H1 (cell line): ENCODE measurements around the gene REG3G. TPM values are rescaled to one million over a fixed set of nuclear protein-coding genes. Genes with fewer than 3 reads are reported as not detected.

Experiments used
- CTCF ChIA-PET: fragments of 300-600 bp; sonication (Branson Sonifier 250); formaldehyde crosslinking; loops from one replicate; lab custom pipeline; 2021; ENCODE audit not compliant: partially characterized antibody; lab: Charles Lee
- POLR2A ChIA-PET: fragments of 300-600 bp; sonication (Branson Sonifier 250); formaldehyde crosslinking; loops from one replicate; lab custom pipeline; 2021; ENCODE audit warnings: inconsistent platforms; ENCODE audit not compliant: partially characterized antibody; lab: Charles Lee
- DNase-seq, 2 experiments: peaks; one replicate each; pipeline versions ENCODE4 v3.0.0 to v3.0.0-alpha.2; 2010 to 2022; ENCODE audit warnings: low spot score in 2 of 2, low read depth in 1 of 2, mixed read lengths in 1 of 2
- FAIRE-seq: peaks from 2 replicates; lab custom pipeline; 2011; peaks lifted over from hg19 to GRCh38; lab: Jason Lieb, UNC
- H2AFZ ChIP-seq: 2 replicates; pipeline ENCODE4 v1.8.1; 2012; ENCODE audit warnings: low read length, inconsistent platforms
- H2AK5ac ChIP-seq: 2 replicates; pipeline ENCODE4 v1.6.1; 2013; ENCODE audit warnings: low read depth, low read length
- H2BK120ac ChIP-seq: replicated peaks from 2 replicates; pipeline ENCODE3; 2013; ENCODE audit warnings: low read depth, low read length, inconsistent platforms
- H2BK12ac ChIP-seq: 2 replicates; pipeline ENCODE4 v1.6.1; 2013; ENCODE audit warnings: low read depth, low read length
- H2BK15ac ChIP-seq: 2 replicates; pipeline ENCODE4 v1.6.1; 2013; ENCODE audit warnings: low read length
- H2BK20ac ChIP-seq: 2 replicates; pipeline ENCODE4 v1.6.1; 2013; ENCODE audit warnings: low read length
- H2BK5ac ChIP-seq: 2 replicates; pipeline ENCODE4 v1.6.1; 2013; ENCODE audit warnings: low read depth, low read length
- H3K14ac ChIP-seq: 2 replicates; pipeline ENCODE4 v1.6.1; 2013; ENCODE audit warnings: inconsistent platforms; ENCODE audit not compliant: insufficient read length
- H3K18ac ChIP-seq: 2 replicates; pipeline ENCODE4 v1.6.1; 2013; ENCODE audit warnings: low read length; ENCODE audit errors: extremely low read depth
- H3K23ac ChIP-seq: 2 replicates; pipeline ENCODE4 v1.6.1; 2013; ENCODE audit warnings: inconsistent platforms; ENCODE audit not compliant: insufficient read length
- H3K23me2 ChIP-seq: 2 replicates; pipeline ENCODE4 v1.6.1; 2013; ENCODE audit warnings: low read depth, low read length
- H3K27ac ChIP-seq: 2 replicates; pipeline ENCODE4 v1.6.1; 2011; ENCODE audit warnings: low read depth, low read length, inconsistent platforms
- H3K27me3 ChIP-seq, 4 experiments: replicated peaks in 1 of 4; 1 replicate in 1 of 4; 2 replicates in 3 of 4; pipeline versions ENCODE4 v1.6.1 to v1.8.1; 2011 to 2013; ENCODE audit warnings: low read length in 3 of 4, mild to moderate bottlenecking in 3 of 4, inconsistent platforms in 2 of 4, mixed read lengths in 2 of 4, moderate library complexity in 1 of 4; ENCODE audit not compliant: control insufficient read depth in 3 of 4, insufficient read depth in 3 of 4; ENCODE audit errors: extremely low read depth in 1 of 4
- H3K36me3 ChIP-seq, 4 experiments: 2 replicates each; pipeline versions ENCODE4 v1.6.1 to v1.8.1; 2011 to 2013; ENCODE audit warnings: mild to moderate bottlenecking in 4 of 4, low read length in 3 of 4, moderate library complexity in 2 of 4, control low read depth in 1 of 4, inconsistent platforms in 1 of 4; ENCODE audit not compliant: insufficient read depth in 4 of 4, control insufficient read depth in 2 of 4
- H3K4ac ChIP-seq: replicated peaks from 2 replicates; pipeline ENCODE3; 2013; ENCODE audit warnings: low read length, low read depth, mixed read lengths, inconsistent platforms; ENCODE audit not compliant: insufficient read length
- H3K4me1 ChIP-seq, 4 experiments: replicated peaks in 1 of 4; 1 replicate in 1 of 4; 2 replicates in 3 of 4; pipeline versions ENCODE4 v1.6.1 to v1.8.1; 2011 to 2013; ENCODE audit warnings: low read length in 3 of 4, inconsistent platforms in 2 of 4, mixed read lengths in 1 of 4; ENCODE audit not compliant: insufficient read depth in 4 of 4, control insufficient read depth in 3 of 4
- H3K4me2 ChIP-seq, 2 experiments: 2 replicates each; pipeline versions ENCODE4 v1.6.1 to v1.8.1; 2011 to 2013; ENCODE audit warnings: low read depth in 2 of 2, low read length in 2 of 2, control low read depth in 1 of 2, inconsistent platforms in 1 of 2, mild to moderate bottlenecking in 1 of 2; ENCODE audit not compliant: insufficient read depth in 1 of 2
- H3K4me3 ChIP-seq, 4 experiments: fragments of 200-600, 300-600 bp in 1 of 4; sonication (generic), shearing (Covaris generic), sonication (Bioruptor Twin) in 1 of 4; 2 replicates each; pipeline versions ENCODE4 v1.5.1 to v1.8.1; 2011 to 2016; ENCODE audit warnings: low read length in 4 of 4, low read depth in 3 of 4, control low read depth in 2 of 4, inconsistent platforms in 2 of 4, mild to moderate bottlenecking in 2 of 4, mixed read lengths in 1 of 4, moderate library complexity in 1 of 4; ENCODE audit not compliant: insufficient read depth in 2 of 4; ENCODE audit errors: extremely low read depth in 1 of 4
- H3K56ac ChIP-seq: replicated peaks from 2 replicates; pipeline ENCODE3; 2013; ENCODE audit warnings: low read depth, mild to moderate bottlenecking, mixed read lengths, low read length, inconsistent platforms; ENCODE audit not compliant: insufficient read length
- H3K79me1 ChIP-seq: 2 replicates; pipeline ENCODE4 v1.6.1; 2013; ENCODE audit warnings: low read depth, low read length, control low read depth
- H3K79me2 ChIP-seq, 2 experiments: 2 replicates each; pipeline versions ENCODE4 v1.6.1 to v1.8.1; 2012 to 2013; ENCODE audit warnings: low read length in 2 of 2, mild to moderate bottlenecking in 2 of 2, inconsistent platforms in 1 of 2; ENCODE audit not compliant: insufficient read depth in 2 of 2, control insufficient read depth in 1 of 2
- H3K9ac ChIP-seq, 4 experiments: replicated peaks in 1 of 4; 1 replicate in 1 of 4; 2 replicates in 3 of 4; pipeline versions ENCODE4 v1.6.1 to v1.8.1; 2011 to 2013; ENCODE audit warnings: low read depth in 3 of 4, low read length in 3 of 4, control low read depth in 2 of 4, mild to moderate bottlenecking in 2 of 4, moderate library complexity in 2 of 4, inconsistent platforms in 1 of 4; ENCODE audit errors: extremely low read depth in 1 of 4
- H3K9me3 ChIP-seq, 2 experiments: 2 replicates each; pipeline versions ENCODE4 v1.6.1 to v1.8.1; 2012 to 2013; ENCODE audit warnings: mild to moderate bottlenecking in 2 of 2, moderate library complexity in 2 of 2, control low read depth in 1 of 2, inconsistent platforms in 1 of 2, low read depth in 1 of 2, low read length in 1 of 2, mixed read lengths in 1 of 2; ENCODE audit not compliant: insufficient read depth in 2 of 2
- H4K20me1 ChIP-seq, 2 experiments: replicated peaks in 1 of 2; 2 replicates each; pipeline versions ENCODE3 to v1.8.1; 2011 to 2013; ENCODE audit warnings: inconsistent platforms in 2 of 2, low read length in 2 of 2, mild to moderate bottlenecking in 1 of 2; ENCODE audit not compliant: insufficient read depth in 2 of 2, control insufficient read depth in 1 of 2
- H4K5ac ChIP-seq: 2 replicates; pipeline ENCODE4 v1.6.1; 2013; ENCODE audit warnings: low read length, low read depth, mixed read lengths, inconsistent platforms; ENCODE audit not compliant: insufficient read length
- H4K8ac ChIP-seq: 2 replicates; pipeline ENCODE4 v1.8.0; 2013; ENCODE audit warnings: mild to moderate bottlenecking, moderate library complexity, low read length, inconsistent platforms; ENCODE audit not compliant: insufficient read depth; ENCODE audit errors: extremely low read depth
- H4K91ac ChIP-seq: replicated peaks from 2 replicates; pipeline ENCODE3; 2013; ENCODE audit warnings: low read length, mixed read lengths, inconsistent platforms; ENCODE audit not compliant: insufficient read length
- CBX8 ChIP-seq: fragments of 300-800, 300-1000 bp; sonication (generic); IDR thresholded peaks from 2 replicates; pipeline ENCODE4 v1.7.1; 2016; ENCODE audit warnings: low read depth, low read length, borderline replicate concordance
- EZH2 ChIP-seq: fragments of 200-600 bp; sonication (generic); IDR thresholded peaks from 2 replicates; pipeline ENCODE4 v1.7.1; 2012; ENCODE audit warnings: low read depth, mild to moderate bottlenecking, moderate library complexity, low read length, inconsistent platforms; ENCODE audit not compliant: severe bottlenecking
- WGBS, 2 experiments: shearing (Covaris generic) in 1 of 2; methylation state at CpG; one replicate each; pipeline versions ENCODE4 v1.1.6 to v1.1.7; 2013 to 2015; ENCODE audit warnings: low lambda C conversion rate in 2 of 2, mixed read lengths in 2 of 2, inconsistent platforms in 1 of 2, low coverage in 1 of 2, missing lambda C conversion rate in 1 of 2; ENCODE audit not compliant: insufficient replicate concordance in 2 of 2, insufficient coverage in 1 of 2, insufficient read length in 1 of 2; ENCODE audit errors: extremely low coverage in 1 of 2, missing lambda C conversion rate in 1 of 2; 5-methylcytosine and 5-hydroxymethylcytosine counted together
- polyA plus RNA-seq, 7 experiments: library from polyadenylated mRNA; depleted of rRNA in 3 of 7; stranded (reverse) in 5 of 7; unstranded in 2 of 7; fragments of >200 nt in 5 of 7; fragments of 200-250 nt in 2 of 7; gene quantifications; 1 replicate in 5 of 7; 2 replicates in 1 of 7; 4 replicates in 1 of 7; pipeline versions ENCODE4 v1.2.1 to v1.2.3, GENCODE V29; 2011 to 2013; ENCODE audit warnings: missing spikeins in 2 of 7, mixed read lengths in 2 of 7
- total RNA-seq: library from RNA; stranded (reverse); fragmentation: NEBNext Ultra II Directional; extraction: Animal tissue kit (Norgen Biotek cat#: 25700); gene quantifications from 2 replicates; pipeline ENCODE4 v1.2.1, GENCODE V29; 2021

The REG3G gene
- total and polyA plus RNA-seq, 2 of the 8 experiments (the other 6 are each of a cell fraction or from before 2014, with no cell fraction given), result not detected

- Histone ChIP-seq H3K9ac (no peak overlapping the region), H2BK15ac (no peak overlapping the region), H3K27me3 (no peaks in the 10 kb centered on the region), H3K9me3 (no peaks in the 10 kb centered on the region), H3K79me1 (no peaks in the 10 kb centered on the region), H4K91ac (no peak overlapping the region), H3K4me3 (no peak overlapping the region), H2BK20ac (no peak overlapping the region), H4K8ac (no peak overlapping the region), H3K4me1 (no peaks in the 10 kb centered on the region), H2BK12ac (no peak overlapping the region), H3K18ac (no peak overlapping the region), H2BK120ac (no peak overlapping the region), H3K23ac (no peak overlapping the region), H3K79me2 (no peaks in the 10 kb centered on the region), H2BK5ac (no peak overlapping the region), H3K27ac (no peak overlapping the region), H3K4me2 (no peak overlapping the region), H3K4ac (no peak overlapping the region), H2AFZ (no peak overlapping the region), H3K56ac (no peak overlapping the region), H3K36me3 (no peaks in the 10 kb centered on the region), H4K20me1 (no peaks in the 10 kb centered on the region), H3K23me2 (no peaks in the 10 kb centered on the region), H2AK5ac (no peak overlapping the region), H3K14ac (no peak overlapping the region), H4K5ac (no peak overlapping the region)
- POLR2A ChIA-PET, result no interaction called here
- FAIRE-seq, result no peak
- CTCF ChIA-PET, result no interaction called here
- TF ChIP-seq EZH2 (no peak), CBX8 (no peak)
- DNase-seq, result no peak
- 77% methylated on average over 1 of the region's 1 CpG; no CpG with 5 or more reads in 1 of the 2 experiments for WGBS, 2 experiments
Measured at GRCh38 chr2:78985558-78985957, 39.9 kb upstream of the REG3G start.
